DOHH2 (cell line): Measurements from ENCODE around the gene TRIM41.

Experiments used
- EZH2phosphoT487 ChIP-seq: fragments of 200-600 bp; sonication (generic); IDR thresholded peaks from 2 replicates; pipeline ENCODE4 v1.6.1; 2017; ENCODE audit warnings: borderline replicate concordance, mild to moderate bottlenecking, antibody characterized with exemption, low read length, moderate library complexity, mixed read lengths
- TF ChIP-seq, protein P1 (sequence below): fragments of 200-600 bp; sonication (generic); IDR thresholded peaks from one replicate; pipeline ENCODE4 v1.5.1; 2014; ENCODE audit warnings: antibody characterized with exemption, mild to moderate bottlenecking, low read depth, low read length; ENCODE audit not compliant: poor library complexity, severe bottlenecking

DNA sequence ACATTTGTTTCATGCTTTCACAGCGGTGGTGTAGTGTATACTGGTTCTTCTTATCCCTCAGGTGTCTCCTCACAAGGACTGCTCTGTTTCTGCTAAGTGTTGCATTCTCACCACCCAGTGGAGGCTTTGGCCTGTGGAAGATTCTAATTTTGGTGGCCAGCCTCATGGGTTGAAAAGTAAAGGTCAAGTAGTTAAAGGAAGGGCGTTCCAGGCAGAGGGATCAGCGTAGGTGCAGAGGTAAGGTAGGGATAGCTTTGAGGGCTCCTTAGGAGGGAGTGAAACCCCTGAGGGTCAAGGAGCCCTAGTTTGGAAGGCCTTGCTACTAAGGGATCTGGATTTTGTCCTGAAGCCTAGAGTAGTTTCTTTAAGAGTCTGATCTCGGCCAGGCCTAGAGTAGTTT, 25.2 kb downstream of the TRIM41 start:
- TF ChIP-seq, protein P1, sequence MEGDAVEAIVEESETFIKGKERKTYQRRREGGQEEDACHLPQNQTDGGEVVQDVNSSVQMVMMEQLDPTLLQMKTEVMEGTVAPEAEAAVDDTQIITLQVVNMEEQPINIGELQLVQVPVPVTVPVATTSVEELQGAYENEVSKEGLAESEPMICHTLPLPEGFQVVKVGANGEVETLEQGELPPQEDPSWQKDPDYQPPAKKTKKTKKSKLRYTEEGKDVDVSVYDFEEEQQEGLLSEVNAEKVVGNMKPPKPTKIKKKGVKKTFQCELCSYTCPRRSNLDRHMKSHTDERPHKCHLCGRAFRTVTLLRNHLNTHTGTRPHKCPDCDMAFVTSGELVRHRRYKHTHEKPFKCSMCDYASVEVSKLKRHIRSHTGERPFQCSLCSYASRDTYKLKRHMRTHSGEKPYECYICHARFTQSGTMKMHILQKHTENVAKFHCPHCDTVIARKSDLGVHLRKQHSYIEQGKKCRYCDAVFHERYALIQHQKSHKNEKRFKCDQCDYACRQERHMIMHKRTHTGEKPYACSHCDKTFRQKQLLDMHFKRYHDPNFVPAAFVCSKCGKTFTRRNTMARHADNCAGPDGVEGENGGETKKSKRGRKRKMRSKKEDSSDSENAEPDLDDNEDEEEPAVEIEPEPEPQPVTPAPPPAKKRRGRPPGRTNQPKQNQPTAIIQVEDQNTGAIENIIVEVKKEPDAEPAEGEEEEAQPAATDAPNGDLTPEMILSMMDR, result no peak
- TF ChIP-seq EZH2phosphoT487, result no peak
